Skeletal muscle cell (primary cell): ENCODE data around the gene JMJD7.

Source experiments
- DNase-seq: peaks from one replicate; pipeline ENCODE4 v3.0.0-alpha.2; 2010; ENCODE audit warnings: low read depth
- H3K4me3 ChIP-seq: 2 replicates; pipeline ENCODE4 v1.5.1; 2011; ENCODE audit warnings: low read depth, mild to moderate bottlenecking, control low read depth, low read length, moderate library complexity

The JMJD7 gene

GRCh38 chr15:41876689-41877088 is 48.8 kb downstream of the JMJD7 start:
- DNase-seq = no peak
- no peak overlapping the region for H3K4me3 ChIP-seq

GRCh38 chr15:41877631-41878354 is 49.9 kb downstream of the JMJD7 start:
- DNase-seq = no peak

GRCh38 chr15:41878355-41878699 is 50.4 kb downstream of the JMJD7 start:
- DNase-seq = no peak
- H3K4me3 ChIP-seq = no peak overlapping the region

More at GRCh38 chr15:41877631-41878354, 49.9 kb downstream of the JMJD7 start:
- no peak overlapping the region for H3K4me3 ChIP-seq

- DNase-seq = no peak
- no peak overlapping the region for H3K4me3 ChIP-seq
Observed at GRCh38 chr15:41879321-41879845, 51.5 kb downstream of the JMJD7 start.

- DNase-seq = no peak
Observed at GRCh38 chr15:41880156-41880877, 52.4 kb downstream of the JMJD7 start.

GRCh38 chr15:41881086-41881485 is 53.2 kb downstream of the JMJD7 start:
- H3K4me3 ChIP-seq = no peak overlapping the region
- DNase-seq = no peak

More at GRCh38 chr15:41880156-41880877, 52.4 kb downstream of the JMJD7 start:
- no peak overlapping the region for H3K4me3 ChIP-seq

- no peak for DNase-seq
- no peak overlapping the region for H3K4me3 ChIP-seq
Observed at GRCh38 chr15:41881550-41881919, 53.6 kb downstream of the JMJD7 start.

- H3K4me3 ChIP-seq = no peak overlapping the region
- no peak for DNase-seq
Observed at GRCh38 chr15:41881920-41882688, 54.2 kb downstream of the JMJD7 start.

- DNase-seq = no peak
- H3K4me3 ChIP-seq = no peak overlapping the region
Observed at GRCh38 chr15:41882689-41883483, 55.0 kb downstream of the JMJD7 start.

GRCh38 chr15:41883484-41883825 is 55.6 kb downstream of the JMJD7 start:
- no peak overlapping the region for H3K4me3 ChIP-seq
- no peak for DNase-seq

- no peak overlapping the region for H3K4me3 ChIP-seq
- no peak for DNase-seq
Observed at GRCh38 chr15:41884458-41884857, 56.6 kb downstream of the JMJD7 start.

GRCh38 chr15:41885321-41885720 is 57.4 kb downstream of the JMJD7 start:
- H3K4me3 ChIP-seq = no peak overlapping the region
- DNase-seq = no peak

- no peak overlapping the region for H3K4me3 ChIP-seq
- DNase-seq = no peak
Observed at GRCh38 chr15:41885841-41886240, 57.9 kb downstream of the JMJD7 start.

GRCh38 chr15:41886741-41887140 is 58.8 kb downstream of the JMJD7 start:
- no peak for DNase-seq

GRCh38 chr15:41887161-41887560 is 59.3 kb downstream of the JMJD7 start:
- no peak for DNase-seq
- H3K4me3 ChIP-seq = no peak overlapping the region

More at GRCh38 chr15:41886741-41887140, 58.8 kb downstream of the JMJD7 start:
- no peak overlapping the region for H3K4me3 ChIP-seq
